Left renal pelvis (tissue), 4 donors: ENCODE measurements around the gene VANGL1. TPM values are rescaled to one million over a fixed set of nuclear protein-coding genes. Genes with fewer than 3 reads are reported as not detected.

Experiments
- DNase-seq, 4 donors: peaks; one replicate each; pipeline ENCODE4 v3.0.0-alpha.2; 2013; ENCODE audit warnings: low read depth in 4 of 4, low spot score in 3 of 4
- polyA plus RNA-seq, 4 donors: library from polyadenylated mRNA; unstranded; fragments of 120-200 nt; gene quantifications; one replicate each; pipeline ENCODE4 v1.2.1, GENCODE V29; 2013; ENCODE audit not compliant: insufficient read length in 4 of 4

VANGL1 gene
- polyA plus RNA-seq, 4 donors: 14.2 to 18.8 (median 16.2) TPM

DNA sequence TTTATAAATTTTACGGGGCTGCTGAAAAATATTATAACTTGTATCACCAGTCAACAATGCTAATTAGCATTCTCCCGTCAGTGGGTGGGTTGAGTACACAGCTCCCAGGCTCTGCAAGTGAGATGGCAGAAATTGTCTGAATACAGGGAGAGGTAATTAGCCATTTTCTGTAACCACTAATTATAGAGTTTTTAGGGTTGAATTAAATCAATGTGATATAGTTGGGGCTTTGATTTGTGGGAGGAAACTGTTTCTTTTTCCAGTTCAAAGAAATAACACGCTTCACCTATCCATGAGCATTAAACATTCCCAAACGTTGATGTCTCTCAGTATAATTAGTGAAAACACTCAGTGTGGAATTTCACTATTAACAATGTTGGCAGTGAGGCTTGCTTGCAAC lies 1.5 kb downstream of the VANGL1 start:
- DNase-seq: no peak

DNA sequence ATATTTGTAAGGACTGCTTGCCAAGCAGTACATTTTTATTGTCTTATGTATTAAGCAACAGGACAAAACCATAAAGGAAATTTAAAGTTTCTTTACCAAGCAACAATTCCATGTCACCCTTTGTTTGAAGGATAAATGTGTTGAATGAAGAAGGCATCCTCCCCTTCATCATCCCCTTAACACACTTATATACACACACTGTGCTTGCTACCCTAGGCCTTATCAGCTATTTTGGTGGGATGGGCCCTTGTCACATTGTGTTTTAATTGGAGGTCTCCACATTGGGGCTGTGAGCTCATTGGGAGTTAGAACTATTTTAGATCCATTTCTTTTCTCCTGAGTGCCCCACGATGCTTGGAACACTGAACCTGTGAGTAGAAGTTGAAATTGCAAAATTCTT lies 1.9 kb downstream of the VANGL1 start:
- no peak for DNase-seq

DNA sequence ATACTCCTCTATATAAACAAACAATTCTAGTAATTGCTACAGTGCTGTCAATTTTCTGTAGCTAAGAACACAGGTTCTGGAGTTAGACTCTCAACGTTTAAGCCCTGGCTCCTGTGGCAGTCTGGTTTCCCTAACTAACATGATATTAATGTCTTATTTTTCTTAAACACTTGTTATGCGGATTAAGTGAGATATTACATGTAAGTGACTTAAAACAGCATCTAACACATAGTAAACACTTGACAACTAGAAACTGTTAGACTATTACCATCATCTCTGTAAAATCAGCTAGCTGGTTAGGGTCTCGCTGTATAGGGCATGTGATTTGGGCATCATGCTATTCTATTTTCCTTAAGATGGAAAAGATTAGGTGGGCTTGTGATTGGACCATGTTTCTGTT lies 2.3 kb downstream of the VANGL1 start:
- no peak for DNase-seq

DNA sequence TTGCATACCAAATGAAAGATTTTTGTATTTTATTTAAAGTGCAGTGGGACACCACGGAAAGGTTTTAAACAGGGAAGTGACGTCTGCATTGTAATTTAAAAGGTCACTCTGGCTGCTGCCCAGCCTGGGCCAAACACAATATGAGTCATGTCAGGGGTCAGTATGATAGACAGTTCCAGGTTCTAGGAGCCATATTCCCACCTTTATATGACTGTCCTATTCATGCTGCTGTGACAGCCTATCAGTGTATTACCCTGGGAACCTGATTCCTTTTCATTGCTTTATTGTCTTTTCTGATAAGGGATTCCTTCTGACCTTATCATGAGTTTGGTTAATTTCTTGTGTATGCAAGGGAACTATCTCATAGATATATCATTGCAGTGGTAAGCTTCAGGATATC lies 5.3 kb downstream of the VANGL1 start:
- no peak for DNase-seq

DNA sequence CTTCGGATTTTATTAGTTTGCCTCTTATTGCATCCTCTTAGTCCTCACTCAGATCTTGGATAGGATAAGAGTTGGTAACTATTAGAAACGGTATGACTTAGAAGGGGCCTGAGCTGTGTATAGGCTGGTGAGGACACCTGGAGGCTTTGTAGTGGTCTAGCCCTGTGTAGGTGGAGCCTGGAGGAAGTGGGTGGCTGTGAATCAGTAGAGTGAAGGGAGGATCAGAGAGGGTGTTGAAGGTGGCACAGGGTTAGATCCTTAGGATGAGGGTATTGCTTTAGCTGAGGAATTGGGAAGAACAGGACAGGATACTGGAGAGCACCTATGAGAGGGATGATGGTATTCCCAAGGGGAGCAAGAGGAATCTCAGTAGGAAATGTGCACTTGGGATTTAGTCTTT lies 5.7 kb downstream of the VANGL1 start:
- DNase-seq: no peak

DNA sequence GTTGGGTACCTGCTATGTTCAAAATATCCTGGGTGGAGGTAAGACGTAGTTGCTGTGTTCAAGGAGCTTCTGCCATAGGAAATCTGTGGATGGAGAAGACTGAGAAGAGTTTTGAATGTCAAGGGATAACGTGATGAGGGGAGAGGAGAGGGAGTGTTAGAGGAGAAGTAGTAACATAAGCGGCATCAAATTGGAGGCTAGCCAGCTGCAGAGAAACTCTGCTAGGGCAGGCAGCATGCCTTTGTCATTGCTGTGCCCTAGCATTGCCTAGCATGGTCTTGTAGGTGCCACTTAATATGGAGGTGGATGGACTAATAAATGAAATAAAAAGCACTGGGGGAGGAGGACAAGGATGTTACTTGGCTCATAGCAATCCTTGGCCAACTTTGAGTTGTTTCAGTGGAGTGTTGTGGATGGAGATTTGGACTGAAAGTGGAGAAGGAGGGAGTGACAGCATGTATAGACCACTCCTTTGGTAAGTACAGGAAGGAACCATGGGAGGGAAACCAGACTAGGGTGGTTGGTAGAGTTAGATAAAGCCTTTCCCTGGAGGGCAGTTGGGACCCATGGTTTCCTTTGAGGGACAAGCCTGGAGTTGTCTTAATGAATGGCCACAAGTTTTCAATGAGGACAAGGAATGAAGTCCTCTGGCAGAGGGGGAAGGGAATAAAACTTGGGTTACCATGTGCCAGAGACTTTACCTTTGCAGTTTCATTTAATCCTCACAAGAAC lies 6.3 kb downstream of the VANGL1 start:
- no peak for DNase-seq

DNA sequence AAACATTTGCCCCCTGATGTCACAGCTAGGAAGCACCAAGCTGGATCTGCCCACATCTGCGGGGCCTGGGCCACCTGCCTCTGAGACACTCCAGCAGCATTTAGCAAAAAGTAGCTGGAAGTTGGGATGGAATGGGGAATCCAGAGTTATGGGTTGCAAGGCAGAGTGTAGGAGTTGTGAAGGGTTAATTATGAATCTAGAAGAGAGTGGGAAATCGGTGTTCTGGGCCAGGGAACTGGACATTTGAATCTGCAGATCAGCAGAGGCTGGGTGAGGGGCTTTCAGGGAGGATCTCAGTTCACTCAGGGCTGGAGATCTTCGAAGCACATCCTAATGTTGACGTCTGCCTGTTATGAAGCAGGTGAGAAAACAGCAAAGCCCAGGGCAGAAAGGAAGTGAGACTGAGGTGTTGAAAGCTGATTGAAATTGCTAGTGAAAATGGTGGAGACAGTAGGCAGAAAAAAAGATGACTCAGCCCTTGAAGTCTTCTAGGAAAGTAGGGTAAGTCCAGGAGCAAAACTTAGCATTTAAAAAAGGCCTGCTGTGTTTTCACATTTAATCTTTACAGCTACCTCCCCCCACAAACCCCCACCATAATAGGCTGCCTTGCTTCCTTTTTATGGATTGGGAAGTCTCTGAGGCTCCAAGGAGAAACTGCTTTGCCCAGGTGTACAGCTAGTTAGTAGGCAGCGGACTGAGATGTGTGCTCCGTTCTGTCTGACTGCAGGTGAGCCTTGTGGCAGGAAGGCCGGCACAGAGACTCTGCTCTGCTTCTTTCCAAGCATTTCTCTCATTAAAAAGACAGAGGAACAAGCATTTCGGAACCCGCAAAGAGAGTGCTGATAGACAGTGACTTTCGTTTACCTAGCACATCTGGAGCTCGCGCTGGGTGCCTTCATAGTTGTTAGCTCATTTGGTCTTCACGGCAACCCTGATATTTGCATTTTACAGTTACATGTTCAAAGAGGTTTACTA lies 7.2 kb downstream of the VANGL1 start:
- DNase-seq: no peak

DNA sequence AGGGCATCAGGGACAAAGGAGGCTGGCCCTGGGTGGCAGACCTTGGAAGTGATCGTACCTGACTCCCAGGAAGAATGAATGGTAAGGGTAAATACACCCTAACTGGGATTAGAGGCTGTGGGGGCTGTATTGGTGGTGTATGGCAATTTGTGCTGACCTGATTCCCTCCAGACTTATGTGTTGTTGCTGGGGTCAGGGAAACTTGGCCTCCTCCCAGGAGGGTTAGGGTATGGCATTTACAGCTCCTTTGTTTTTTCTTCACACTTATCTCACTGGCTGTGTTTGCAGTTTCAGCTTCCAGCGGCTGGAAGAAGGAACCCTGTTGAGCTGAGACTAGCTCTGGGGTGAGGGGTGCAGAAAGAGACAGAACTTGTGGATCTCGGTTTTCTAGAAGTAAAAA lies 8.2 kb downstream of the VANGL1 start:
- DNase-seq: no peak

DNA sequence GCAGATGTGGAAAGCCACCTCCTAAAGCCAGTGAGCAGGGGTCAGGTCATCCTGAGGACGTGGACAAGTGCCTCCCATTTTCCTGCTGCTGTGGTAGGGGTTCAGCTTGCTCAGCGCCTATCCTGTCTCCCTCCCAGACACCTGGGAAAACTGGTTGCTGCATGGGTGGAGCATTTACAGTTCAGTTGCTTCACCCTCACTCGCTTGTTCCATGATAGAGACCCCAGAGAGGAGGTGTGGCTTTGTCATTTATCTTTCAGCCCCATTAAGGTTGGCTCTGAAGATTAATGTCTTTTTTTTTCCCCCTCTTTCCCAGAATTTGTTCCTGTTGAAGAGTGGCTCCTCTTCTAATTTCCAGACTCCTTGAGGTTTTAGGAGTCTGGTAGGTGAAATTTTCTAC lies 9.2 kb downstream of the VANGL1 start:
- DNase-seq: no peak

DNA sequence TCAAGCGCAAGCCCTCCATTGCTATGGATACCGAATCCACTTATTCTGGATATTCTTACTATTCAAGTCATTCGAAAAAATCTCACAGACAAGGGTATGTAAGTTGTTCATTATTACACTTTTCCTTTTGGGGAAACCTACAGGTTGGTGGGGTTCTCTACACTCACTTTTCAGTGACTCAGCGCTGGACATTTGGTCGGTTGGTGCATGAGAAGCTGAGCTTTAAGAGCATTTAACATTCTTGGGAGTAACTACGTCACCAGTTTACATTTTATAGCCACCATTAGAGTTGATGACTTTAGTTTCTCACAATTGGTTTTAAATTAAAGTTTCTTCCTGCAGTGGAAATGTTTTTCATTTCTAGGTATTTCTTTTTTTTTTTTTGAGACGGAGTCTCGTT lies 9.6 kb downstream of the VANGL1 start:
- DNase-seq: no peak

DNA sequence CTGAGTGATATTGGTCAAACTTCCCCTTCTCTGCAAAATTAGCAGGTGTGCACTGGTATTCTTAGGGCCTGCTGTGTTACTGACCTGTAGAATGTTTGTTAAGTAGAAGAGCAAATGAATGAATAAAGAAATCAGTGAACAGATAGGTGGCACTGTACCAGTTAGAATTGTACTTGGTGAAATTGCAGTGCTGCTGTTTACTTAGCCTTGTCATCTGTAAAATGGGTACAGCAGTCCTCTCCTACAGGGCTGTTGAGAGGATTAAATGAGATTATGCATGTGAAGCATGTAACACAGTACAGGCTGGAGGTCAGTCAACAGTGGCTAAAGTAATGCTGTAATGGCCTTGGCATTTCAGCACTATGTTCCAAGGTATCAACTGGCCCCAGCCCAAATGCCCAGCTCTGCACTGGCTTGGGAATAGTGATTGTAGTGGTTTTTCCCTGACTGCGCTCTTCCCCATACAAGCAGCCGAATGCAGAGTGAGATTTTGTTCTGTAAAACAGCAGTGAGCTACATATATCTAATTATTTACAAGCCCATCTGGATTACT lies 10.5 kb downstream of the VANGL1 start:
- no peak for DNase-seq

DNA sequence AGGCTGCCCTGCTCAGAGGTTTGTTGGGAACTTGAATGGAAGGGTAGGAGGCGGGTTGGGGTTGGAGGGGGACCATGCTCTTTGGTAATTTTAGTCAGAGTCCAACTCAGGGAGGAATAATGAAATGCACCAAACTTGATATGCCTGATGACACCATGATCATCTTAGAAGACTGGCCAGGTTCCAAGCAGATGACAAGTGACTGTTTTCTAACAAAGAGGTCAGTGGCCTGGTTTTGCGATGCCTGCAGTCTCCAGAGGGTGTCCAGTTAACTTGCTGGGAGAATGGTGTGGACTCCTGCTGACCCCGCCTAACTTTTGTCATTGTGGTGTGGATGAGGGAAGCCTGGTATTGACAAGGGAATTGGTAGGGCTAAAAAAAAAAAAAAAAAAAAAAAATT lies 12.4 kb downstream of the VANGL1 start:
- DNase-seq: no peak

DNA sequence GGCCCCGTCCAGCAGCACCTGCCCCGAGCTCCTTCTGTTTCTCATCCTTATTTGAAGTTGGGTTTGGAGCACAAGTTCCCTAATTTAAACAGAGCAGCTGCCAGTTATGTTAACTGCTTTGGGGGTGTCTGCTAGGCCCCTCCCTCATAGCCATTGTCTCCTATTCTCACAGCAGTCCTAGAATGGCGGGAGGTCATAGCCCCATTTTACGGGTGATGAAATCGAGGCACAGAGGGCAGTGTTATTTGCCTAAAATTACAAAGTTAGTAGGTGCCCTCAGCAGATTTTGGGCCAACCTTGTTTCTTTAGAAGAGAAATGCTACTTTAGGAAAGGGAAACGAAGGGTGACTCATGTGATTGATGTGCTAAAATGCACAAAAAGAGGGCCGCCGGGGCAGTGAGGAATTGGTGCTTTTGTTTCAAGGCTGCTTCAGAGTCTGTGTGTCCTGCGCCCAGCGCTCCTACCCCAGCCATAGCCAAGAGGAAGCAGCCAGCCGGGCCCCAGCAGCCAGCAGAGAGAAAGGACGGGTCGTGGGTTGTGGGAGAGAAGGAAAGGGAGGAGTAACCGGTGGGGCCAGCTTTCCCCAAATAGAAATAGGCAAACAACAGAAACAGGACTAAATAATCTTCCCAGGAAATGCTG lies 13.0 kb downstream of the VANGL1 start:
- no peak for DNase-seq

DNA sequence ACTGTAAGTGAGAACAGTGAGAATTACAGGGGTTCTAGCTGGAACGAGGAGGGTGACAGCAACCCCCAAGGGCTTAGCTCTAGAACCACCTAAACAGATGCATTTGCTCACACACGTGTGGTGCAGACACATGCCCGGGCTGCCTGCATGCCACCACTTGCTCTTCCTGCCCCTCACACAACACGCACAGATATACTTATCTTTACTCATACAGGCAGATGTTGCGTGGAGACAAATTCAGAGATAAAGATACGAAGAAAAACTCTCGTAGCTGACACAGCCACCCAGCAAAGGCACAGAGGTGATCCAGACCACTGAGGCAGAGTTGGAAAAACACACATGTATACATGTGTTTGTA lies 13.5 kb downstream of the VANGL1 start:
- DNase-seq: no peak

DNA sequence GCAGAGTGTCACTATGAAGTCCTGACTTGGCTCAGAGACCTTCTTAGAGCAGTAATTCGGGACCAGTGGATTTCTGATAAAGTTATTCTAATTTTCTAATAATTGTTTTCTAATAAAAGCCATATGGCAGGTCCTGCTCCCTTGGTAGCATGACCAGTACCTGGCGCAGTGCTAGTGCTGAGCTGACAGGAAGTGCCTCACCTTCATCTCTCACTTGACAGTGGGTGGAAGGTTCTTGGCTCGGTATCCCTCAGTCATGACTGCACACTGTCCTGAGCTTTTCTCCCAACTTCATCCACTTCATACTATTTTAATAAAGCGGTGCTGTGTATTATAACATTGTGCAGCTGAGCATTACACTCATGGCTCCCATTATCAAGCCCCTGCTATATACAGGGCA lies 14.1 kb downstream of the VANGL1 start:
- no peak for DNase-seq

DNA sequence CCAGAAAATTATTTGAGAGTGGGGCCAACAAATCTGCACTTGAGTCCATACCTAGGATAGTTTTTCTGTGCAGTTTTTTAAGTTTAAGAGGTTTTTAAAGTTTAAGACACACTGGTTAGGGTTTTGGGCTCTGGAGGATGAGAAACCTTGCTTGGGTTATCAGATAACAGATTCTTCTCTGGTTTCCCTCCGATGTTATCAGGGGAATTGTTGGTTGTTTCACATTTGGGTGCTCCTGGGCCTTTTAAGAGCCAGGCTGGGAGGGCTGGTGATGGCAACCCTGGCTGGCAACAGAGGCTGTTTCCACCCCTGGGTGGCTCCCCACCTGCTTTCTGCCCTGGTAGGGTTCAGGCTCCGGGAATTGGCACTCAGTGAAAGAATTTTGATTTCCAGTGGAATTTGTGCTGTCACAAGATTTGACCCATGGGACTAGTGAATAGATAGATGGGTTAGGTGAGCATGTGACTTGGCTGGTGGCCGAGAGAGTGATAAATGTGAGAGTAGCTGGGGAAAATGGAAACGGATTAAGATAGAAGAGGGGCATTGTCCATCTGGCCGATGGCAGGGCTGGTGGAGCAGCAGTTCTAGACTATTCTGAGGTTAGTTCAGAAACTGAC lies 14.8 kb downstream of the VANGL1 start:
- DNase-seq: no peak

DNA sequence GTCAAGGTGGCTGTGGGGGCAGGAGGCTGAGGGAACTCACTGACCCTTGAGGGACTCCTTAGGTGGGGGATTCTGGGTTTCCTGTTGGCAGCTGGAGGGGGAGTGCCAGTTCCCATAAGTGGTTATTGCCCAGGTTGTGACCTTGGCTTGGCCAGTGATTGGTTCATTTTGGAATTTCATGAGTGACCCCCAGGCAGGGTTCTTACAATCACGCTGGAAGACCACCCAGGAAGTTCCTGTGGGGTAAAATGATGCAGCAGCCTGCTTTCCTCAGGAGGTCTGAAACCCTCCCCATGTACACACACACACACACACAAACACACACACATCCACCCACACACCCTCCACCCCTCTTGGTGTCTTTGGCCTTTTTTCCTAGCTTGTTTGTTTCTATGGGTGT lies 16.9 kb downstream of the VANGL1 start:
- no peak for DNase-seq

DNA sequence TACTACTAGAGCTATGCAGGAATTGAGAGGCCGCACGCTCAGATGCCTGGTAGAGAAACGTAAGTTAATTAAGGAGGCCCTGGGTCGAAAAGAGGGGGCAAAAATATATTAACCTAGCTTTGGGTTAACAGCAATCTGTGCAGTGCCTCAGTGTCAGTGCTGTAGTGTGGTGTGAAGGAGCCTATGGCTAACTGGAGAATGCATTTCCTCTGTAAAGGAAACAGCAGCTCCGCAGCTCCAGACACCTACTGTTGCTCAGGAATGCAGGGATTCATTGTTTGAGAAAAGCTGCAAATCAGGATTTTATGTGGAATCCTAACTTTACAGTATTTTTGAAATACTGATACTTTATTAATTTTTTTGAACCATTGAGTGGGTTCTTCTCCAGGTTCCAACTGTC lies 18.4 kb downstream of the VANGL1 start:
- no peak for DNase-seq

DNA sequence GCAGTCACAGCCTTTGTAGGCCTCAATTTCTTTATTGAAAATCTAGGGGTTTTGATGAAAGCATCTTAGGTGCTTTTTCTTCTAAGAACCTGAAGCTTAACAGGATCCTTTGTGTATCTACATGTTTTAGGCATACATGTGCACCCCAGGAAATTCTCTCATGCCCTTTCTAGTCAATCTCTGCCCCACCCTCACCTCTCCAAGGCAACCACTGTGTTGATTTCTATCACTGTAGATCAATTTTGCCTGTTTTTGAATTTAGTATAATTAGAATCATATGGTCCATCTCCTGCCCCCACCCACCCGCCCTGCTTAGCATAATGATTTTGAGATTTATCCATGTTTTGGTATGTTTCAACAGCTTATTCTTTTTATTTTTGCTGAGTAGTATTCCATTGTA lies 19.4 kb downstream of the VANGL1 start:
- no peak for DNase-seq

DNA sequence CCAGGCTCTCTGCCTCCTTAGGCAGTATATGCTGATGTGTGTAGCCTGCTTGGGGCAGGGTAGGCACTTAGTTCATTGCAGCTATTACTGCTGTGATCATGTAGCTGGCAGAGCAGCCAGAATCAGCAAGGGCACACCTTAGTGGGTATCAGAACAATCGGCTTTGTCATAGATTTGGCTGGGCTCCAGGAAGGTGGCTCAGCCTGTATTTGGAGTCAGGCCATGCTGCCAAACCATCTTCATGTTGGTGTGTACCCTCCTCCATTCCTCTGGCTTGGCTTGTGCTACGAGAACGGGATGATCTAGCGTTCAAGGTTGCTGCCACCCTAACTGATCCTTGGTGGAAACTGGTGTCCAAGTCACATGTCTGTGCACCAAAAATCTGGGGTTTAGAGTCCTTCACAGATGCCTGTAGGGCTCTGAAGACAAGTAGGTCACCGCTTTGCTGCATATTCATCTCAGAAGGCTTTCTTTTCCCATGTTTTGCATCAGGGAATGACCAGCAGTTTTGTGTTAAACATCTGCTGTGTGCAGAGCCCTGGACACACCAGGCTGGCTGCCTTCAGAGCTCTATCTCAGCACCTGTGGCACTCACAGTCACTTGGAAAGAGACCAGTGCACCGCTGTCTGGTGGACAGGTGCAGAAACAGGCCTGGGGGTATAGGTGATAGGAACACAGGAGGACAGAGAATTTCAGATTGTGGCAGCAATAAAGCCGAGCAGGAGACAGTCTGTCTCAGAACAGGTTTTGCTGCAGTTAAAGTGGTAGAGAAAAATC lies 23.7 kb downstream of the VANGL1 start:
- DNase-seq: no peak
